Stomach (tissue), 4 donors: ENCODE results near the gene DHX58.

Source experiments
- CTCF ChIP-seq, 7 experiments: fragments of 450-650 bp in 4 of 7; fragments of 200-600 bp in 3 of 7; sonication (generic) in 3 of 7; IDR thresholded peaks; one replicate each; pipeline ENCODE4 v1.5.1; 2016 to 2019; ENCODE audit warnings: antibody characterized with exemption in 7 of 7, control low read depth in 2 of 7, mild to moderate bottlenecking in 1 of 7
- EP300 ChIP-seq: sonication (generic); formaldehyde crosslinking; IDR thresholded peaks from one replicate; pipeline ENCODE4 v1.6.1; 2017; ENCODE audit warnings: antibody characterized with exemption
- POLR2A ChIP-seq, 4 donors: fragments of 450-650 bp; IDR thresholded peaks; one replicate each; pipeline ENCODE4 v1.6.1; 2016; ENCODE audit warnings: antibody characterized with exemption in 4 of 4, control low read depth in 2 of 4, mild to moderate bottlenecking in 1 of 4, moderate library complexity in 1 of 4
- POLR2AphosphoS5 ChIP-seq, 3 donors: sonication (generic); formaldehyde crosslinking; IDR thresholded peaks; one replicate each; pipeline ENCODE4 v1.6.1; 2016; ENCODE audit warnings: antibody characterized with exemption in 3 of 3

DNA sequence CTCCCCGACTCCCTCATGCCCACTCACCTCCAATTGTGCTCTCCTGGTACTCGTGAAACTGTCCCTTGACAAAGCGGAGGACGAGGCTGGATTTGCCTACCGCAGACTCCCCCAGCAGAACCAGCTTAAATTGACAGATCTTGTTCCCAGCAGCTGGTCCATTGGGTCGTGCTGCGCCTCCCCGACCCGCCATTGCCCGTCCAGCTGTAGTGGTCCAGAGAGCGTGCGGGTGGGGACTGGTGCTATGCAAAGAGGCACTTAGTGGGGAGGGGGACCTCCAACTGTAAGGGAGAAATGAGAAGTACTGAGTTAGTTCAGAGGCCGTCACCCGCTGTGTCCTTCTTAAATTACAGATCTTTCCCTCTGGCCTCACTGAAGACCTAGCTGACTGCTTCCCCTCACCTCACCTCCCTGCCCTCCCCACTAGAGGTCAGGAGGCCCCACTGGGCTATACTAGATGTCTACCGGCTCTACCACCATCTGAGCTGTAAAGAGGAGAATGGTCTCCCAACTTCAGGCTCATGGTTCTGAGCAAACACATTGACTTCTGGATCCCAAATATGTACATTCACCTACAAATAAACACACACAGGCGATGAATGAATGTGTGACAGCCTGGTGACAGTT lies 17.9 kb upstream of the DHX58 start:
- TF ChIP-seq CTCF (IDR thresholded peaks at IDR 0.05) (no peak), POLR2AphosphoS5 (IDR thresholded peaks at IDR 0.05) (no peak), EP300 (no peak), POLR2A (IDR thresholded peaks at IDR 0.05) (no peak)
